GM18499 (cell line): ENCODE results near the gene NCOR1.
"Not testable (repeated sequence)": the region's sequence is repeated elsewhere in the genome, so short reads cannot be mapped to it uniquely, and the experiment has no call there.

ENCODE experiments used
- ATAC-seq: cut with Tn5 transposase; IDR thresholded peaks from one replicate; pipeline ENCODE4 v1.9.1; 2021; ENCODE audit warnings: moderate number of reproducible peaks; ENCODE audit not compliant: insufficient read depth, unreplicated experiment

NCOR1 gene

GRCh38 chr17:16104189-16104588 lies 111.1 kb downstream of the NCOR1 start:
- ATAC-seq, result no peak

- ATAC-seq, result no peak
Measured at GRCh38 chr17:16101440-16101839, 113.9 kb downstream of the NCOR1 start.

GRCh38 chr17:16100737-16101400 lies 114.5 kb downstream of the NCOR1 start:
- ATAC-seq, result no peak

- no peak for ATAC-seq
Measured at GRCh38 chr17:16091773-16092172, 123.6 kb downstream of the NCOR1 start.

GRCh38 chr17:16086957-16087356 lies 128.4 kb downstream of the NCOR1 start:
- ATAC-seq, result no peak

GRCh38 chr17:16085066-16085699 lies 130.2 kb downstream of the NCOR1 start:
- no peak for ATAC-seq

GRCh38 chr17:16083223-16083622 lies 132.1 kb downstream of the NCOR1 start:
- no peak for ATAC-seq

GRCh38 chr17:16081507-16082087 lies 133.7 kb downstream of the NCOR1 start:
- ATAC-seq, result no peak

- no peak for ATAC-seq
Measured at GRCh38 chr17:16080366-16080765, 135.0 kb downstream of the NCOR1 start.

- no peak for ATAC-seq
Measured at GRCh38 chr17:16075949-16076348, 139.4 kb downstream of the NCOR1 start.

- ATAC-seq, result no peak
Measured at GRCh38 chr17:16074423-16074822, 140.9 kb downstream of the NCOR1 start.

- ATAC-seq, result no peak
Measured at GRCh38 chr17:16073845-16074244, 141.5 kb downstream of the NCOR1 start.

GRCh38 chr17:16072031-16072430 lies 143.3 kb downstream of the NCOR1 start:
- ATAC-seq, result no peak

GRCh38 chr17:16068323-16068722 lies 147.0 kb downstream of the NCOR1 start:
- no peak for ATAC-seq

GRCh38 chr17:16066125-16066524 lies 149.2 kb downstream of the NCOR1 start:
- ATAC-seq, result no peak

- ATAC-seq, result no peak
Measured at GRCh38 chr17:16061631-16062030, 153.7 kb downstream of the NCOR1 start.

- not testable (repeated sequence) for ATAC-seq
Measured at GRCh38 chr17:16055139-16055538, 160.2 kb downstream of the NCOR1 start.

- no peak for ATAC-seq
Measured at GRCh38 chr17:16052486-16052885, 162.8 kb downstream of the NCOR1 start.

GRCh38 chr17:16050844-16051243 lies 164.5 kb downstream of the NCOR1 start:
- no peak for ATAC-seq

- ATAC-seq, result no peak
Measured at GRCh38 chr17:16048811-16049449, 166.4 kb downstream of the NCOR1 start.

- ATAC-seq, result no peak
Measured at GRCh38 chr17:16046966-16047365, 168.4 kb downstream of the NCOR1 start.
